Activated CD8-positive, alpha-beta T cell treated with anti-CD3 and anti-CD28 coated beads for 36 hours (primary cell): ENCODE results near the gene MAP3K4. TPM values are rescaled to one million over a fixed set of nuclear protein-coding genes. Genes with fewer than 3 reads are reported as not detected.

ENCODE experiments used
- ATAC-seq: fragments of 200-7000 bp; cut with Tn5 transposase; one replicate; pipeline ENCODE4 v1.10.0; 2021; ENCODE audit warnings: mild to moderate bottlenecking, moderate library complexity
- CTCF ChIA-PET: fragments of 350-600 bp; sonication (Branson Sonifier 250); formaldehyde crosslinking; loops from one replicate; lab custom pipeline; 2021; ENCODE audit warnings: antibody characterized with exemption; lab: Charles Lee
- POLR2A ChIA-PET: fragments of 350-600 bp; sonication (Branson Sonifier 250); formaldehyde crosslinking; loops from one replicate; lab custom pipeline; 2021; ENCODE audit warnings: antibody characterized with exemption; lab: Charles Lee
- DNase-seq: peaks from one replicate; pipeline ENCODE4 v3.0.0-alpha.2; 2020
- H3K27ac Mint-ChIP-seq: one replicate; pipeline ENCODE4 v1.8.0; 2021; ENCODE audit warnings: mild to moderate bottlenecking, mixed read lengths
- H3K27me3 Mint-ChIP-seq: one replicate; pipeline ENCODE4 v1.8.0; 2021; ENCODE audit warnings: mixed read lengths
- H3K36me3 Mint-ChIP-seq: one replicate; pipeline ENCODE4 v1.8.0; 2021; ENCODE audit warnings: low read depth, mixed read lengths
- H3K4me1 Mint-ChIP-seq: one replicate; pipeline ENCODE4 v1.8.0; 2021; ENCODE audit warnings: low read depth, mixed read lengths
- H3K4me3 Mint-ChIP-seq: one replicate; pipeline ENCODE4 v1.8.0; 2021; ENCODE audit warnings: mild to moderate bottlenecking, moderate library complexity, mixed read lengths
- H3K9me3 Mint-ChIP-seq: one replicate; pipeline ENCODE4 v1.8.0; 2021; ENCODE audit warnings: mixed read lengths
- intact Hi-C: fragments of 100-400 bp; cut with micrococcal nuclease; formaldehyde crosslinking; loops from one replicate; pipeline ENCODE4 v1.10.0; 2022
- total RNA-seq, 2 experiments: library from RNA; stranded (reverse); gene quantifications; one replicate each; pipeline ENCODE4 v1.2.3, GENCODE V29; 2021
- TF ChIP-seq, protein P1 (sequence below): fragments of 200-600 bp; IDR thresholded peaks from one replicate; pipeline ENCODE4 v1.8.0; 2022; ENCODE audit warnings: antibody characterized with exemption, mild to moderate bottlenecking

The MAP3K4 gene
- total RNA-seq, 2 experiments from 2014 or later: 31.3 to 48.7 TPM

DNA sequence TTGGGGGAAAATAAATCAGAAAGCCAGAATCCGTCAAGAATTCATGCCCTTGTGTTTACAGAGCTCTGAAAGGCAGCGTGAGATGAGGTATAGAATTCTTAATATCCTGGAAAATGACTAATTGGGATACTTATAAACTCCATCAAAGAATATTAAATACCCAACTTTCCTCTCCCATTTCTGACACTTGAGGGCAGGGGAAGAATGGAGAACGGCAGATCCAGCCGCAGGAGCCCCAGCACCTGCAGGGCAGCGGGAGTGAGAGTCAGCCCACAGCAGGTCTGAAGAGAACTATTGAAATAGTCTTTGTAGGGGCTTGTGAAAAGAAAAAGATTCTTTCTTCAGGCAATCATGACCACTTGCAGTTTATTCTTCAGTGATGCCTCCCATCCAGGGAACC, 175.1 kb downstream of the MAP3K4 start:
- intact Hi-C loops: no loop called here
- H3K27me3 Mint-ChIP-seq: no peaks in the 10 kb centered on the region
- H3K27ac Mint-ChIP-seq: no peak overlapping the region
- POLR2A ChIA-PET: no interaction called here
- no peaks in the 10 kb centered on the region for H3K9me3 Mint-ChIP-seq
- H3K36me3 Mint-ChIP-seq: peaks cover 3% of the 10 kb centered on the region
- no peak for ATAC-seq
- no peaks in the 10 kb centered on the region for H3K4me1 Mint-ChIP-seq
- TF ChIP-seq, protein P1, sequence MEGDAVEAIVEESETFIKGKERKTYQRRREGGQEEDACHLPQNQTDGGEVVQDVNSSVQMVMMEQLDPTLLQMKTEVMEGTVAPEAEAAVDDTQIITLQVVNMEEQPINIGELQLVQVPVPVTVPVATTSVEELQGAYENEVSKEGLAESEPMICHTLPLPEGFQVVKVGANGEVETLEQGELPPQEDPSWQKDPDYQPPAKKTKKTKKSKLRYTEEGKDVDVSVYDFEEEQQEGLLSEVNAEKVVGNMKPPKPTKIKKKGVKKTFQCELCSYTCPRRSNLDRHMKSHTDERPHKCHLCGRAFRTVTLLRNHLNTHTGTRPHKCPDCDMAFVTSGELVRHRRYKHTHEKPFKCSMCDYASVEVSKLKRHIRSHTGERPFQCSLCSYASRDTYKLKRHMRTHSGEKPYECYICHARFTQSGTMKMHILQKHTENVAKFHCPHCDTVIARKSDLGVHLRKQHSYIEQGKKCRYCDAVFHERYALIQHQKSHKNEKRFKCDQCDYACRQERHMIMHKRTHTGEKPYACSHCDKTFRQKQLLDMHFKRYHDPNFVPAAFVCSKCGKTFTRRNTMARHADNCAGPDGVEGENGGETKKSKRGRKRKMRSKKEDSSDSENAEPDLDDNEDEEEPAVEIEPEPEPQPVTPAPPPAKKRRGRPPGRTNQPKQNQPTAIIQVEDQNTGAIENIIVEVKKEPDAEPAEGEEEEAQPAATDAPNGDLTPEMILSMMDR: no peak
- DNase-seq: no peak
- no peak overlapping the region for H3K4me3 Mint-ChIP-seq
- CTCF ChIA-PET: no interaction called here
